NCI-H345 (cell line): ENCODE results near the gene BET1L.
"Not testable (repeated sequence)": the region's sequence is repeated elsewhere in the genome, so short reads cannot be mapped to it uniquely, and the experiment has no call there.

ENCODE experiments used
- DNase-seq: peaks from one replicate; lab custom pipeline; 2025; lab: John Stamatoyannopoulos, UW

BET1L gene

GRCh38 chr11:207208-207862 lies at the start of gene BET1L, which contains the start of gene RIC8A:
Gene BET1L (minus strand): TSS chr11:207399. CDS start chr11:207321, 78 bp downstream.
Gene RIC8A (plus strand): TSS chr11:207708. CDS start chr11:208855, 1,147 bp downstream.
- DNase-seq, result peak; percentile 92

- DNase-seq, result no peak
Measured at GRCh38 chr11:255816-256215, 48.6 kb upstream of the BET1L start.

GRCh38 chr11:255176-255575 lies 48.0 kb upstream of the BET1L start:
- no peak for DNase-seq

GRCh38 chr11:253886-254270 lies 46.7 kb upstream of the BET1L start:
- no peak for DNase-seq

- DNase-seq, result no peak
Measured at GRCh38 chr11:253160-253885, 46.1 kb upstream of the BET1L start.

GRCh38 chr11:252666-253065 lies 45.5 kb upstream of the BET1L start:
- no peak for DNase-seq

GRCh38 chr11:251550-251949 lies 44.4 kb upstream of the BET1L start:
- no peak for DNase-seq

GRCh38 chr11:250740-251299 lies 43.6 kb upstream of the BET1L start:
- no peak for DNase-seq

GRCh38 chr11:250274-250673 lies 43.1 kb upstream of the BET1L start:
- no peak for DNase-seq

- no peak for DNase-seq
Measured at GRCh38 chr11:249062-249461, 41.9 kb upstream of the BET1L start.

- no peak for DNase-seq
Measured at GRCh38 chr11:244376-244775, 37.2 kb upstream of the BET1L start.

- DNase-seq, result no peak
Measured at GRCh38 chr11:241634-242033, 34.4 kb upstream of the BET1L start.

- DNase-seq, result no peak
Measured at GRCh38 chr11:240315-240714, 33.1 kb upstream of the BET1L start.

GRCh38 chr11:238346-238745 lies 31.1 kb upstream of the BET1L start:
- DNase-seq, result not testable (repeated sequence)

GRCh38 chr11:236774-237767 lies 29.9 kb upstream of the BET1L start, which contains the start of gene PSMD13:
Gene PSMD13 (plus strand): TSS chr11:236976. CDS start chr11:237050, 74 bp downstream.
- DNase-seq, result peak; percentile 90

- DNase-seq, result peak; percentile 91
Measured at GRCh38 chr11:235997-236773, 29.0 kb upstream of the BET1L start, which contains the start of gene SIRT3. Gene SIRT3 (minus strand): TSS chr11:236342. CDS start chr11:236328, 14 bp downstream.

- no peak for DNase-seq
Measured at GRCh38 chr11:235609-235996, 28.4 kb upstream of the BET1L start.

GRCh38 chr11:235180-235579 lies 28.0 kb upstream of the BET1L start:
- DNase-seq, result no peak

GRCh38 chr11:232783-233565 lies 25.8 kb upstream of the BET1L start:
- no peak for DNase-seq

- DNase-seq, result no peak
Measured at GRCh38 chr11:230431-230830, 23.2 kb upstream of the BET1L start.
